WTC11 (cell line): ENCODE data around the gene CD74.

Experiments used
- TF ChIP-seq, protein P1 (sequence below): sonication (generic); formaldehyde crosslinking; IDR thresholded peaks from 2 replicates; pipeline ENCODE4 v1.8.1; 2022; ENCODE audit warnings: low read depth, mild to moderate bottlenecking, moderate library complexity, missing genetic modification reagents, borderline replicate concordance
- TF ChIP-seq, protein P2 (sequence below): fragments of 200-600 bp; IDR thresholded peaks from 2 replicates; pipeline ENCODE4 v1.8.0; 2022; ENCODE audit warnings: antibody characterized with exemption
- TF ChIP-seq, protein P3 (sequence below): sonication (generic); formaldehyde crosslinking; IDR thresholded peaks from 2 replicates; pipeline ENCODE4 v1.8.0; 2022; ENCODE audit warnings: mild to moderate bottlenecking, missing genetic modification reagents

DNA sequence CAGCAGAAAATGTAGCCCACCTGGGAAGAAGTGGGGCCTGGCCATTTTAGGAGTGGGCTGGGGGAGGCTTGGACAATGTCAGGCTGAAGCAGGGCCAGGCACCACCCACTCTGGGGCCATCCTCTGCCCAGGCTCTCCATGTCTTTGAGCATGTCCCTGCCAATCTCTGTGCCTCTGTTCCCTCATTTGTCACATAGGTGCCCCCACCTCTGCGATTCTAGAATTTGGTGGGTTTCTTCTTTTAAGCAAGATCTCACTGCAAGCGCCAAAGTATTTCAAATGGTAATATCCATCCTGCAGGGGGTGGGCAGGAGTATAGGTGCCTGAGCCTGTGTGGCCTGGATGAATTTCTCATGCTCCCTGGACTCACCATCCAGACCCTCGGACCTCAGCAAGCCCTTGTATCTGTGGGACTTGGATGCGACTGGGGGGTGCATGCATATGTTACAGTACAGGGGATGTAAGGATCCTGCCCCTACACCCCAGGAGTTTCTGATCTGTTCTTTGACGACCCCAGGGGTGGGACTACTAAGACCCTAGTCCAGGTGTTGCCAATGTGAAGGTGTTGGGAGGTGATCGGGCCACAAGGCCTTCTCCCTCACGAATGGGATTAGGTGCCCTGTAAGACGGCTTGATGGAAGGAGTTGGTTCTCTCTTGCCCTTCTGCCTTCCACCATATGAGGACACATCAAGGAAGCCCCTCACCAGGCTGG is 4.3 kb downstream of the CD74 start:
- TF ChIP-seq, protein P1, sequence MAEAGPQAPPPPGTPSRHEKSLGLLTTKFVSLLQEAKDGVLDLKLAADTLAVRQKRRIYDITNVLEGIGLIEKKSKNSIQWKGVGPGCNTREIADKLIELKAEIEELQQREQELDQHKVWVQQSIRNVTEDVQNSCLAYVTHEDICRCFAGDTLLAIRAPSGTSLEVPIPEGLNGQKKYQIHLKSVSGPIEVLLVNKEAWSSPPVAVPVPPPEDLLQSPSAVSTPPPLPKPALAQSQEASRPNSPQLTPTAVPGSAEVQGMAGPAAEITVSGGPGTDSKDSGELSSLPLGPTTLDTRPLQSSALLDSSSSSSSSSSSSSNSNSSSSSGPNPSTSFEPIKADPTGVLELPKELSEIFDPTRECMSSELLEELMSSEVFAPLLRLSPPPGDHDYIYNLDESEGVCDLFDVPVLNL: no peak
- TF ChIP-seq, protein P2, sequence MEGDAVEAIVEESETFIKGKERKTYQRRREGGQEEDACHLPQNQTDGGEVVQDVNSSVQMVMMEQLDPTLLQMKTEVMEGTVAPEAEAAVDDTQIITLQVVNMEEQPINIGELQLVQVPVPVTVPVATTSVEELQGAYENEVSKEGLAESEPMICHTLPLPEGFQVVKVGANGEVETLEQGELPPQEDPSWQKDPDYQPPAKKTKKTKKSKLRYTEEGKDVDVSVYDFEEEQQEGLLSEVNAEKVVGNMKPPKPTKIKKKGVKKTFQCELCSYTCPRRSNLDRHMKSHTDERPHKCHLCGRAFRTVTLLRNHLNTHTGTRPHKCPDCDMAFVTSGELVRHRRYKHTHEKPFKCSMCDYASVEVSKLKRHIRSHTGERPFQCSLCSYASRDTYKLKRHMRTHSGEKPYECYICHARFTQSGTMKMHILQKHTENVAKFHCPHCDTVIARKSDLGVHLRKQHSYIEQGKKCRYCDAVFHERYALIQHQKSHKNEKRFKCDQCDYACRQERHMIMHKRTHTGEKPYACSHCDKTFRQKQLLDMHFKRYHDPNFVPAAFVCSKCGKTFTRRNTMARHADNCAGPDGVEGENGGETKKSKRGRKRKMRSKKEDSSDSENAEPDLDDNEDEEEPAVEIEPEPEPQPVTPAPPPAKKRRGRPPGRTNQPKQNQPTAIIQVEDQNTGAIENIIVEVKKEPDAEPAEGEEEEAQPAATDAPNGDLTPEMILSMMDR: no peak
- TF ChIP-seq, protein P3, sequence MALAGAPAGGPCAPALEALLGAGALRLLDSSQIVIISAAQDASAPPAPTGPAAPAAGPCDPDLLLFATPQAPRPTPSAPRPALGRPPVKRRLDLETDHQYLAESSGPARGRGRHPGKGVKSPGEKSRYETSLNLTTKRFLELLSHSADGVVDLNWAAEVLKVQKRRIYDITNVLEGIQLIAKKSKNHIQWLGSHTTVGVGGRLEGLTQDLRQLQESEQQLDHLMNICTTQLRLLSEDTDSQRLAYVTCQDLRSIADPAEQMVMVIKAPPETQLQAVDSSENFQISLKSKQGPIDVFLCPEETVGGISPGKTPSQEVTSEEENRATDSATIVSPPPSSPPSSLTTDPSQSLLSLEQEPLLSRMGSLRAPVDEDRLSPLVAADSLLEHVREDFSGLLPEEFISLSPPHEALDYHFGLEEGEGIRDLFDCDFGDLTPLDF (CRISPR knock-in tag): no peak
